ENCODE results near the gene ZC3HAV1L. TPM values are rescaled to one million over a fixed set of nuclear protein-coding genes. Genes with fewer than 3 reads are reported as not detected.
A peak's percentile ranks its signal among the peaks of the same experiment; 100 is the strongest.

ZC3HAV1L gene
- total and polyA plus RNA-seq, 10 of the 15 experiments (the other 5 are each of a cell fraction or from before 2014, with no cell fraction given), result 0.09 to 16.3 (median 4.9) TPM

DNA sequence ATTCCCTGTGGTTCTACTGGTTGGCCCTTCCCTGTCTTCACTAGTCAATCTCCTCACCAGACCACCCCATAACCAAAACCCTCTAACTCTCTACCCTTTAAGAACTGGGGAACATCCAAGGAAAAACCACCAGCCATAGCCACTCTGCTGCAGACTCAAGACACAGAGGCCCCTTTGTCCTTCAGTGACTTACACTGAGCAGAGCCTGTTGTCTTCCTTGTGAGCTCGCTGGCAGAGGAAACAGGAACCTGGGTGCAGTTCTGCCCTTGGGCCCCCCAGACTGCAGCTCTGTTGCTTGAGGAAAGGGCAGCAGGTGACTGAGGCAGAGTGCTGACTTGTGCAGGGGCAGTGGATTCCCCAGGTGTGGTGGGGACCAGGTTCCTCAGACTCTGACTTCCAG lies 43.1 kb upstream of the ZC3HAV1L start:
- in situ Hi-C loops (cut with MboI), result loop anchor here (5.0 kb wide), 1 partner anchor 192 kb away; no protein-coding TSS in a partner anchor
- 65% methylated on average over 1 of the region's 1 CpG for WGBS (ENCODE audit: insufficient coverage, insufficient replicate concordance, low lambda C conversion rate, missing lambda C conversion rate)
- no peaks in the 10 kb centered on the region; the same call in 1 of the 2 replicates for H4K20me1 ChIP-seq (ENCODE audit: control insufficient read depth, insufficient read depth)
- no TSS peak for BruUV-seq (replicated peaks)
- RAD21 ChIA-PET (ENCODE audit: unreplicated experiment), result no interaction called here
- no peak overlapping the region for H2AFZ ChIP-seq (ENCODE audit: control insufficient read depth, low read depth, low read length)
- H3K4me1 ChIP-seq (ENCODE audit: control insufficient read depth, insufficient read depth, low read length), result peaks cover 3% of the 10 kb centered on the region; the same call in 1 of the 2 replicates
- H3K36me3 ChIP-seq (ENCODE audit: control insufficient read depth in 2 of 2, insufficient read depth in 2 of 2, low read length in 1 of 2), result peaks cover 26 to 62% of the 10 kb centered on the region in 2 experiments
- no peaks in the 10 kb centered on the region for H3K9me3 ChIP-seq (replicated peaks; ENCODE audit: control insufficient read depth, insufficient read depth, low read length)
- intact Hi-C loops (cut with micrococcal nuclease; ENCODE audit: unreplicated experiment), result no loop called here
- H3K4me2 ChIP-seq (ENCODE audit: control insufficient read depth, insufficient read depth), result no peak overlapping the region
- H3K9ac ChIP-seq (ENCODE audit: control insufficient read depth, insufficient read depth, low read length), result no peak overlapping the region
- POLR2A ChIA-PET, result interaction anchor here (0.6 kb wide), 1 partner anchor 370 kb away, joined by 4 read pairs; no protein-coding TSS in a partner anchor
- no peak overlapping the region for H3K4me3 ChIP-seq
- SMC1A ChIA-PET (ENCODE audit: uncharacterized antibody, unreplicated experiment), result interaction anchor here (0.7 kb wide), 1 partner anchor 192 kb away, joined by 3 read pairs; no protein-coding TSS in a partner anchor
- no peak for DNase-seq (ENCODE audit: low read depth, low spot score)
- ATAC-seq, result no peak
- CTCF ChIA-PET, result no interaction called here
- no peaks in the 10 kb centered on the region for H3K79me2 ChIP-seq (ENCODE audit: control insufficient read depth, insufficient read depth, low read length)
- TF ChIP-seq ZBTB4 (CRISPR knock-in tag; IDR thresholded peaks at IDR 0.05) (no peak), POLR2A (IDR thresholded peaks at IDR 0.05; ENCODE audit: low read depth, low read length) (0 out of 2 replicates have a peak, but pooled peaks have one; percentile 28)
- H3K27ac ChIP-seq (ENCODE audit: control insufficient read depth, insufficient read depth), result no peak overlapping the region
- no peaks in the 10 kb centered on the region for H3K27me3 ChIP-seq (replicated peaks in 1 of 2; ENCODE audit: control insufficient read depth in 2 of 2, insufficient read depth in 2 of 2, low read length in 1 of 2)
- no peak for FAIRE-seq

GRCh38 chr7:139078399-139078798 lies 42.6 kb upstream of the ZC3HAV1L start:
- no TSS peak for BruUV-seq (replicated peaks)
- Histone ChIP-seq H3K27ac (ENCODE audit: control insufficient read depth, insufficient read depth) (no peak overlapping the region), H3K9me3 (replicated peaks; ENCODE audit: control insufficient read depth, insufficient read depth, low read length) (no peaks in the 10 kb centered on the region), H3K4me2 (ENCODE audit: control insufficient read depth, insufficient read depth) (no peak overlapping the region), H3K9ac (ENCODE audit: control insufficient read depth, insufficient read depth, low read length) (no peak overlapping the region), H3K27me3 (replicated peaks in 1 of 2; ENCODE audit: control insufficient read depth in 2 of 2, insufficient read depth in 2 of 2, low read length in 1 of 2) (no peaks in the 10 kb centered on the region), H4K20me1 (ENCODE audit: control insufficient read depth, insufficient read depth) (no peaks in the 10 kb centered on the region; the same call in 1 of the 2 replicates), H3K36me3 (ENCODE audit: control insufficient read depth in 2 of 2, insufficient read depth in 2 of 2, low read length in 1 of 2) (peaks cover 27 to 63% of the 10 kb centered on the region in 2 experiments), H3K4me1 (ENCODE audit: control insufficient read depth, insufficient read depth, low read length) (peaks cover 3% of the 10 kb centered on the region; the same call in 1 of the 2 replicates), H2AFZ (ENCODE audit: control insufficient read depth, low read depth, low read length) (no peak overlapping the region), H3K4me3 (no peak overlapping the region), H3K79me2 (ENCODE audit: control insufficient read depth, insufficient read depth, low read length) (no peaks in the 10 kb centered on the region)
- ChIA-PET RAD21 (ENCODE audit: unreplicated experiment) (no interaction called here), SMC1A (ENCODE audit: uncharacterized antibody, unreplicated experiment) (interaction anchor here (0.7 kb wide), 1 partner anchor 192 kb away, joined by 3 read pairs; no protein-coding TSS in a partner anchor), CTCF (interaction anchor here (1.0 kb wide), 1 partner anchor 192 kb away, joined by 3 read pairs; no protein-coding TSS in a partner anchor), POLR2A (interaction anchor here (0.6 kb wide), 1 partner anchor 371 kb away, joined by 4 read pairs; no protein-coding TSS in a partner anchor)
- 96% methylated on average over 1 of the region's 1 CpG for WGBS (ENCODE audit: insufficient coverage, insufficient replicate concordance, low lambda C conversion rate, missing lambda C conversion rate)
- DNase-seq (ENCODE audit: low read depth, low spot score), result no peak
- in situ Hi-C loops (cut with MboI), result loop anchor here (5.0 kb wide), 1 partner anchor 191 kb away; no protein-coding TSS in a partner anchor
- FAIRE-seq, result no peak
- intact Hi-C loops (cut with micrococcal nuclease; ENCODE audit: unreplicated experiment), result no loop called here
- ATAC-seq, result no peak
- TF ChIP-seq, protein P1, sequence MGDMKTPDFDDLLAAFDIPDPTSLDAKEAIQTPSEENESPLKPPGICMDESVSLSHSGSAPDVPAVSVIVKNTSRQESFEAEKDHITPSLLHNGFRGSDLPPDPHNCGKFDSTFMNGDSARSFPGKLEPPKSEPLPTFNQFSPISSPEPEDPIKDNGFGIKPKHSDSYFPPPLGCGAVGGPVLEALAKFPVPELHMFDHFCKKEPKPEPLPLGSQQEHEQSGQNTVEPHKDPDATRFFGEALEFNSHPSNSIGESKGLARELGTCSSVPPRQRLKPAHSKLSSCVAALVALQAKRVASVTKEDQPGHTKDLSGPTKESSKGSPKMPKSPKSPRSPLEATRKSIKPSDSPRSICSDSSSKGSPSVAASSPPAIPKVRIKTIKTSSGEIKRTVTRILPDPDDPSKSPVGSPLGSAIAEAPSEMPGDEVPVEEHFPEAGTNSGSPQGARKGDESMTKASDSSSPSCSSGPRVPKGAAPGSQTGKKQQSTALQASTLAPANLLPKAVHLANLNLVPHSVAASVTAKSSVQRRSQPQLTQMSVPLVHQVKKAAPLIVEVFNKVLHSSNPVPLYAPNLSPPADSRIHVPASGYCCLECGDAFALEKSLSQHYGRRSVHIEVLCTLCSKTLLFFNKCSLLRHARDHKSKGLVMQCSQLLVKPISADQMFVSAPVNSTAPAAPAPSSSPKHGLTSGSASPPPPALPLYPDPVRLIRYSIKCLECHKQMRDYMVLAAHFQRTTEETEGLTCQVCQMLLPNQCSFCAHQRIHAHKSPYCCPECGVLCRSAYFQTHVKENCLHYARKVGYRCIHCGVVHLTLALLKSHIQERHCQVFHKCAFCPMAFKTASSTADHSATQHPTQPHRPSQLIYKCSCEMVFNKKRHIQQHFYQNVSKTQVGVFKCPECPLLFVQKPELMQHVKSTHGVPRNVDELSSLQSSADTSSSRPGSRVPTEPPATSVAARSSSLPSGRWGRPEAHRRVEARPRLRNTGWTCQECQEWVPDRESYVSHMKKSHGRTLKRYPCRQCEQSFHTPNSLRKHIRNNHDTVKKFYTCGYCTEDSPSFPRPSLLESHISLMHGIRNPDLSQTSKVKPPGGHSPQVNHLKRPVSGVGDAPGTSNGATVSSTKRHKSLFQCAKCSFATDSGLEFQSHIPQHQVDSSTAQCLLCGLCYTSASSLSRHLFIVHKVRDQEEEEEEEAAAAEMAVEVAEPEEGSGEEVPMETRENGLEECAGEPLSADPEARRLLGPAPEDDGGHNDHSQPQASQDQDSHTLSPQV (IDR thresholded peaks at IDR 0.05), result no peak
- TF ChIP-seq ZNF207 (IDR thresholded peaks at IDR 0.05; ENCODE audit: borderline replicate concordance) (no peak), SIX5 (IDR thresholded peaks at IDR 0.05; ENCODE audit: low read depth, low read length, severe bottlenecking) (no peak), SMARCA5 (IDR thresholded peaks at IDR 0.05) (no peak), BCL11A (IDR thresholded peaks at IDR 0.05; ENCODE audit: low read depth, low read length) (no peak), IKZF2 (IDR thresholded peaks at IDR 0.05) (no peak), YY1 (IDR thresholded peaks at IDR 0.05; ENCODE audit: low read depth, low read length) (no peak), CBX5 (IDR thresholded peaks at IDR 0.05; ENCODE audit: low read depth) (no peak), SREBF1 (IDR thresholded peaks at IDR 0.05; ENCODE audit: low read length) (no peak)
